HepG2 (cell line): ENCODE results near the gene SFXN5. TPM values are rescaled to one million over a fixed set of nuclear protein-coding genes. Genes with fewer than 3 reads are reported as not detected.
A peak's percentile ranks its signal among the peaks of the same experiment; 100 is the strongest.

Source experiments
- ATAC-seq: fragments of 200-7000 bp; cut with Tn5 transposase; 3 replicates; pipeline ENCODE4 v1.9.1; 2020; ENCODE audit warnings: mild to moderate bottlenecking, moderate library complexity
- BruUV-seq: library from RNA; stranded (reverse); fragments of 400-500 nt; replicated peaks from 2 replicates; lab custom pipeline; 2021; lab: Mats Ljungman, UMichigan
- CTCF ChIA-PET: fragments of 300-600 bp; formaldehyde crosslinking; extraction: SDS; loops from one replicate; lab custom pipeline; 2021; ENCODE audit warnings: low total read pairs, inconsistent platforms, low intra/inter-chr PET ratio; lab: Yijun Ruan, JAX
- POLR2A ChIA-PET: fragments of 350-600 bp; sonication (Branson Sonifier 250); formaldehyde crosslinking; loops from one replicate; lab custom pipeline; 2020; ENCODE audit warnings: antibody characterized with exemption, inconsistent platforms; lab: Yijun Ruan, JAX
- DNase-seq: peaks from one replicate; pipeline ENCODE4 v3.0.0-alpha.2; 2015; ENCODE audit warnings: low spot score
- FAIRE-seq: peaks from 3 replicates; lab custom pipeline; 2011; peaks lifted over from hg19 to GRCh38; lab: Jason Lieb, UNC
- H2AFZ ChIP-seq: one replicate; pipeline ENCODE4 v1.6.1; 2011; ENCODE audit warnings: low read length, inconsistent platforms
- H3K27ac ChIP-seq: fragments of 300-600 bp; 3 replicates; pipeline ENCODE4 v1.8.0; 2011; ENCODE audit warnings: mixed run types, mild to moderate bottlenecking, mixed read lengths, low read length, inconsistent platforms; ENCODE audit not compliant: insufficient read depth; ENCODE audit errors: extremely low read length
- H3K27me3 ChIP-seq, 2 experiments: fragments of 200-600 bp in 1 of 2; 2 replicates in 1 of 2; 3 replicates in 1 of 2; pipeline versions ENCODE4 v1.6.0 to v1.8.0; 2011; ENCODE audit warnings: low read length in 2 of 2, mild to moderate bottlenecking in 2 of 2, moderate library complexity in 2 of 2, inconsistent platforms in 1 of 2; ENCODE audit not compliant: insufficient read depth in 2 of 2, control insufficient read depth in 1 of 2
- H3K36me3 ChIP-seq, 2 experiments: fragments of 200-600 bp in 1 of 2; replicated peaks in 1 of 2; 2 replicates in 1 of 2; 3 replicates in 1 of 2; pipeline versions ENCODE4 v1.5.1 to v1.8.0; 2011; ENCODE audit warnings: low read length in 2 of 2, inconsistent platforms in 1 of 2; ENCODE audit not compliant: insufficient read depth in 2 of 2, control insufficient read depth in 1 of 2
- H3K4me1 ChIP-seq: 2 replicates; pipeline ENCODE4 v1.5.1; 2012; ENCODE audit warnings: low read length, inconsistent platforms; ENCODE audit not compliant: insufficient read depth
- H3K4me2 ChIP-seq: 2 replicates; pipeline ENCODE4 v1.6.0; 2011; ENCODE audit warnings: low read depth, low read length, inconsistent platforms
- H3K4me3 ChIP-seq, 3 experiments: fragments of 200-600 bp in 1 of 3; sonication (generic), shearing (Covaris generic) in 1 of 3; replicated peaks in 1 of 3; 2 replicates each; pipeline ENCODE4 v1.5.1; 2011 to 2016; ENCODE audit warnings: low read length in 3 of 3, inconsistent platforms in 2 of 3, low read depth in 2 of 3, mild to moderate bottlenecking in 2 of 3, control low read depth in 1 of 3, mixed read lengths in 1 of 3; ENCODE audit not compliant: insufficient read depth in 1 of 3
- H3K79me2 ChIP-seq: one replicate; pipeline ENCODE4 v1.6.1; 2011; ENCODE audit warnings: low read length, inconsistent platforms; ENCODE audit not compliant: insufficient read depth
- H3K9ac ChIP-seq: 2 replicates; pipeline ENCODE4 v1.6.0; 2011; ENCODE audit warnings: mild to moderate bottlenecking, low read depth, low read length, inconsistent platforms; ENCODE audit not compliant: insufficient read depth
- H3K9me3 ChIP-seq: 2 replicates; pipeline ENCODE4 v1.5.1; 2012; ENCODE audit warnings: mild to moderate bottlenecking, low read length
- H4K20me1 ChIP-seq: 2 replicates; pipeline ENCODE4 v1.6.0; 2011; ENCODE audit warnings: inconsistent platforms, mild to moderate bottlenecking, low read length, moderate library complexity; ENCODE audit not compliant: insufficient read depth
- HDAC2 ChIP-seq: sonication (generic); formaldehyde crosslinking; IDR thresholded peaks from 2 replicates; pipeline ENCODE4 v1.4.0; 2020; ENCODE audit warnings: missing genetic modification reagents
- HOXA5 ChIP-seq: sonication (generic); formaldehyde crosslinking; IDR thresholded peaks from 2 replicates; pipeline ENCODE4 v1.4.0; 2020; ENCODE audit warnings: missing genetic modification reagents
- IRX3 ChIP-seq: sonication (generic); formaldehyde crosslinking; IDR thresholded peaks from 2 replicates; pipeline ENCODE4 v1.8.1; 2023; ENCODE audit warnings: mild to moderate bottlenecking, low read depth, missing genetic modification reagents, borderline replicate concordance
- NAIF1 ChIP-seq: sonication (generic); formaldehyde crosslinking; IDR thresholded peaks from 2 replicates; pipeline ENCODE4 v1.5.0; 2020; ENCODE audit warnings: mild to moderate bottlenecking, missing genetic modification reagents, borderline replicate concordance
- PHF21A ChIP-seq: sonication (generic); formaldehyde crosslinking; IDR thresholded peaks from 2 replicates; pipeline ENCODE4 v1.5.0; 2020; ENCODE audit warnings: mild to moderate bottlenecking, missing genetic modification reagents
- RFX1 ChIP-seq: fragments of 450-650 bp; IDR thresholded peaks from 2 replicates; pipeline ENCODE4 v1.6.1; 2017
- TARDBP ChIP-seq: sonication (generic); formaldehyde crosslinking; IDR thresholded peaks from 2 replicates; pipeline ENCODE4 v1.8.0; 2022; ENCODE audit warnings: mild to moderate bottlenecking, missing genetic modification reagents
- ZBTB3 ChIP-seq: sonication (generic); formaldehyde crosslinking; IDR thresholded peaks from 2 replicates; pipeline ENCODE4 v1.4.0; 2020; ENCODE audit warnings: low read depth, mild to moderate bottlenecking, moderate library complexity, missing genetic modification reagents, borderline replicate concordance
- ZMAT3 ChIP-seq: sonication (generic); formaldehyde crosslinking; conservative IDR thresholded peaks from 2 replicates; pipeline ENCODE4 v1.7.0; 2021; ENCODE audit warnings: missing genetic modification reagents
- ZNF234 ChIP-seq: sonication (generic); formaldehyde crosslinking; conservative IDR thresholded peaks from 2 replicates; pipeline ENCODE4 v1.5.1; 2020; ENCODE audit warnings: mild to moderate bottlenecking, missing genetic modification reagents
- ZNF451 ChIP-seq: sonication (generic); formaldehyde crosslinking; IDR thresholded peaks from 2 replicates; pipeline ENCODE4 v1.5.0; 2020; ENCODE audit warnings: mild to moderate bottlenecking, missing genetic modification reagents
- ZNF775 ChIP-seq: sonication (generic); formaldehyde crosslinking; IDR thresholded peaks from 2 replicates; pipeline ENCODE4 v1.4.0; 2020; ENCODE audit warnings: missing genetic modification reagents, mild to moderate bottlenecking, moderate library complexity, borderline replicate concordance
- WGBS: methylation state at CpG from one replicate; pipeline ENCODE4 v1.1.6; 2017; ENCODE audit warnings: low lambda C conversion rate; 5-methylcytosine and 5-hydroxymethylcytosine counted together
- in situ Hi-C: cut with HindIII; loops from 2 replicates; pipeline ENCODE4 v1.10.0; 2017; ENCODE audit warnings: low pct_unique_long_range_greater_than_20kb; ENCODE audit not compliant: extremely low pct_ligation_motif_present
- intact Hi-C: fragments of 100-400 bp; cut with micrococcal nuclease; formaldehyde crosslinking; loops from one replicate; pipeline ENCODE4 v1.10.0; 2022; ENCODE audit not compliant: unreplicated experiment
- polyA plus RNA-seq, 8 experiments: library from polyadenylated mRNA; depleted of rRNA in 3 of 8; stranded (reverse) in 7 of 8; unstranded in 1 of 8; fragments of >200 nt; fragmentation: Illumina TruSeq in 4 of 8; extraction: Trizol in 4 of 8; gene quantifications; 2 replicates each; pipeline versions ENCODE4 v1.2.1 to v1.2.3, GENCODE V29; 2011 to 2016; ENCODE audit warnings: low read depth in 4 of 8, missing spikeins in 1 of 8, mixed read lengths in 1 of 8; ENCODE audit not compliant: insufficient read depth in 1 of 8
- total RNA-seq, 5 experiments: library from RNA; depleted of rRNA; stranded (reverse); fragments of >200 nt; fragmentation: Illumina TruSeq; extraction: Trizol; gene quantifications; 2 replicates each; pipeline ENCODE4 v1.2.3, GENCODE V29; 2016; ENCODE audit warnings: low read depth in 1 of 5
- TF ChIP-seq, protein P1 (sequence below): sonication (generic); formaldehyde crosslinking; IDR thresholded peaks from 2 replicates; pipeline ENCODE4 v1.8.0; 2022; ENCODE audit warnings: missing genetic modification reagents, low read depth, mild to moderate bottlenecking, borderline replicate concordance
- TF ChIP-seq, protein P2 (sequence below): sonication (generic); formaldehyde crosslinking; IDR thresholded peaks from 2 replicates; pipeline ENCODE4 v1.4.0; 2020; ENCODE audit warnings: missing genetic modification reagents, low read depth, mild to moderate bottlenecking, borderline replicate concordance

SFXN5 gene
- total and polyA plus RNA-seq, 2 of the 13 experiments (the other 11 are each of a cell fraction or from before 2014, with no cell fraction given): 34.9 to 37.4 TPM

DNA sequence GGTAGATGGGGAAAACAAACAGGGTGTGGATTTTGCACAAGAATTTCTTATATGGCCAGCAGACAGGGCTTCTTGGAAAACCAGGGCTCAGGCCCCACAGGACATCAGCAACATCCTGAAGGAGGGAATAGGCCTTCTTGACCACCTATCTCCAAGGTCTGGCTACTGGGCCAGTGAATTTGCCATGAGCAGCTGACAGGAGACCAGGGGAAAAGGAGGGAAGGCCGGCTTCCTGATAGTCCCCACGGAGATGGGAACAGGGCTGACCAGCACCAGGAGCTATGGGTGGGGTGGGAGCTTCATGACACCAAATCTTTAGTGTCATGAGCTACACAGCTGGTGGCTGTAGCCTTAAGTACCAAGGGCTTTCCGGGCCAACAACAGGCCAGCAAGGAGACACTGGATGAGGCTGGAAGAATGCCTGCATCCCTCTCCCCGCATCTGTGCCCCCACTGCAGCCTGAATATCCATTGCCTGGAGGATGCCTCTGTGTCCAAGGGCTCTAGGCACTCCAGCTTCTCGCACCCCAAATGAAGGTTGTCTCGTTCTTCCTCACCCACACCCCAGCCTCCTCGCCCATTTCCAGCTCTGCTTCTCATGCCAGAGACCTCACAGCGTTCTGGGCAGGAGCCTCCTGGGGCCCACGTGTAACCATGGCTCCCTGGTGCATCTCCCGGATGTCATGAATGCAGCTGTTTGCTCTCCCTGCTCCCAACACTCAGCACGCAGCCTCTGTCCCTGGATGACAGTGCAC is 79.4 kb downstream of the SFXN5 start:
- POLR2A ChIA-PET: interaction anchor here (1.2 to 3.2 kb wide), 5 partner anchors 9 to 79 kb away, joined by 3 to 19 read pairs (median 4); partner anchors contain the start of gene SFXN5
- intact Hi-C loops: loop anchor here (2.0 to 5.0 kb wide), 2 partner anchors 41 to 185 kb away; no protein-coding TSS in a partner anchor
- no TSS peak for BruUV-seq
- DNase-seq: no peak
- 0 out of 2 replicates have a peak, but pooled peaks have one; percentile 42 for TF ChIP-seq ZNF451
- TF ChIP-seq RFX1: no peak
- TF ChIP-seq, protein P1, sequence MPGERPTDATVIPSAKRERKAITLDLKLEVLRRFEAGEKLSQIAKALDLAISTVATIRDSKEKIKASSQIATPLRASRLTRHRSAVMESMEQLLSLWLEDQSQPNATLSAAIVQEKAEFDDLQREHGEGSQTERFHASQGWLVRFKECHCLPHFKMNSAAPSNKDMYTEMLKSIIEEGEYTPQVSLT (CRISPR knock-in tag): no peak
- TF ChIP-seq, protein P2, sequence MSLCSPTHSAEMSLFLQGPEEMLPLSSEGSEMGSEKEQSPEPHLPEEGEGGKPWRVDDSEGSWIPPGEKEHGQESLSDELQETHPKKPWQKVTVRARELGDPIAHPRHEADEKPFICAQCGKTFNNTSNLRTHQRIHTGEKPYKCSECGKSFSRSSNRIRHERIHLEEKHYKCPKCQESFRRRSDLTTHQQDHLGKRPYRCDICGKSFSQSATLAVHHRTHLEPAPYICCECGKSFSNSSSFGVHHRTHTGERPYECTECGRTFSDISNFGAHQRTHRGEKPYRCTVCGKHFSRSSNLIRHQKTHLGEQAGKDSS (CRISPR knock-in tag): peak; percentile 8; the same call in 1 of the 2 replicates
- TF ChIP-seq, all 625 proteins: peak for 2
- Histone ChIP-seq H3K36me3 (peaks cover 12 to 22% of the 10 kb centered on the region in 2 experiments; a peak in 4 of 5 replicates), H3K9ac (no peak overlapping the region), H2AFZ (no peak overlapping the region), H3K79me2 (no peaks in the 10 kb centered on the region), H3K4me3 (no peak overlapping the region), H3K4me1 (peaks cover 13% of the 10 kb centered on the region), H3K27ac (no peak overlapping the region), H3K9me3 (no peaks in the 10 kb centered on the region), H4K20me1 (no peaks in the 10 kb centered on the region), H3K4me2 (no peak overlapping the region), H3K27me3 (no peaks in the 10 kb centered on the region)
- in situ Hi-C loops: loop anchor here (5.0 kb wide), 2 partner anchors 75 to 165 kb away; no protein-coding TSS in a partner anchor
- ATAC-seq: no peak
- CTCF ChIA-PET: interaction anchor here (1.1 to 2.5 kb wide), 4 partner anchors 94 to 185 kb away, joined by 3 to 16 read pairs (median 9); no protein-coding TSS in a partner anchor
- no peak for FAIRE-seq
- 90% methylated on average over 10 of the region's 11 CpGs for WGBS

DNA sequence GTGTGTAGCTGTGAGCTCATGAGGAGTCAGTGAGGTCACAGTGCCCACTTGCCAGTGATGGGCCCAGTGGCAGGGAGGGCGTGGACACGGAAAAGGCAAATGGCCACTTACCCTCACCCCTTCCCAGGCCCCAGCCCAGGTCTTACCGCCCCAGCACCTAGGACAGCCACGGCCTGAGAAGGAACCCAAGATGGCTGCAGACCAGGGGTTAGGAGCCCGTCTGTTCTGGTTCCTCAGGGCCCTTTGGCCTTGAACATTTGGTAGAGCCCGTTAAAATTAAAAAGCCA is 80.1 kb downstream of the SFXN5 start:
- FAIRE-seq (no peak), DNase-seq (no peak), ATAC-seq (no peak)
- Histone ChIP-seq H4K20me1 (no peaks in the 10 kb centered on the region), H3K36me3 (peaks cover 13 to 18% of the 10 kb centered on the region in 2 experiments; a peak in 4 of 5 replicates), H3K27me3 (no peaks in the 10 kb centered on the region), H3K4me2 (no peak overlapping the region), H2AFZ (no peak overlapping the region), H3K4me1 (peaks cover 13% of the 10 kb centered on the region), H3K27ac (no peak overlapping the region), H3K79me2 (no peaks in the 10 kb centered on the region), H3K9ac (no peak overlapping the region), H3K9me3 (no peaks in the 10 kb centered on the region), H3K4me3 (no peak overlapping the region)
- ChIA-PET POLR2A (interaction anchor here (1.2 to 1.5 kb wide), 4 partner anchors 9 to 80 kb away, joined by 3 to 4 read pairs (median 4); partner anchors contain the start of gene SFXN5), CTCF (no interaction called here)
- no TSS peak for BruUV-seq
- WGBS: 96% methylated on average over 6 of the region's 6 CpGs
- intact Hi-C loops (loop anchor here (5.0 kb wide), 1 partner anchor 186 kb away; no protein-coding TSS in a partner anchor), in situ Hi-C loops (loop anchor here (5.0 kb wide), 2 partner anchors 76 to 166 kb away; no protein-coding TSS in a partner anchor)
- no peak for TF ChIP-seq ZNF775 (CRISPR knock-in tag)
- no peak for TF ChIP-seq ZBTB3 (CRISPR knock-in tag)
- no peak for TF ChIP-seq ZMAT3 (CRISPR knock-in tag)
- no peak for TF ChIP-seq PHF21A (CRISPR knock-in tag)
- TF ChIP-seq TARDBP (CRISPR knock-in tag): no peak
- no peak for TF ChIP-seq HOXA5 (CRISPR knock-in tag)
- TF ChIP-seq, protein P2 (CRISPR knock-in tag): no peak
- no peak for TF ChIP-seq ZNF234 (CRISPR knock-in tag)
- no peak for TF ChIP-seq HDAC2 (CRISPR knock-in tag)
- no peak for TF ChIP-seq IRX3
- no peak for TF ChIP-seq NAIF1 (CRISPR knock-in tag)
